ENCODE results near the gene TFIP11. TPM values are rescaled to one million over a fixed set of nuclear protein-coding genes. Genes with fewer than 3 reads are reported as not detected.

The TFIP11 gene
- total and polyA plus RNA-seq, 2 of the 8 experiments (the other 6 are each of a cell fraction or from before 2014, with no cell fraction given), result 18.1 to 28.3 TPM

- Histone ChIP-seq H2BK12ac (ENCODE audit: low read depth, low read length) (no peak overlapping the region), H3K4me3 (ENCODE audit: extremely low read depth in 1 of 4, insufficient read depth in 2 of 4, low read depth in 3 of 4, low read length in 4 of 4) (peak overlapping the region in 1 of 4 experiments; percentile 27; a peak in 1 of 8 replicates), H4K5ac (ENCODE audit: insufficient read length, low read depth, low read length) (no peak overlapping the region), H2BK15ac (ENCODE audit: low read length) (no peak overlapping the region), H3K9ac (replicated peaks in 1 of 4; ENCODE audit: extremely low read depth in 1 of 4, low read depth in 3 of 4, low read length in 3 of 4) (no peak overlapping the region), H2BK5ac (ENCODE audit: low read depth, low read length) (no peak overlapping the region), H3K79me1 (ENCODE audit: low read depth, low read length) (no peaks in the 10 kb centered on the region), H3K4me1 (replicated peaks in 1 of 4; ENCODE audit: control insufficient read depth in 3 of 4, insufficient read depth in 4 of 4, low read length in 3 of 4) (peaks cover 0 to 12% (median 5%) of the 10 kb centered on the region in 4 experiments; a peak in 5 of 7 replicates), H3K4ac (replicated peaks; ENCODE audit: insufficient read length, low read depth, low read length) (no peak overlapping the region), H3K14ac (ENCODE audit: insufficient read length) (no peak overlapping the region), H2BK120ac (replicated peaks; ENCODE audit: low read depth, low read length) (no peak overlapping the region), H3K9me3 (ENCODE audit: insufficient read depth in 2 of 2, low read depth in 1 of 2, low read length in 1 of 2) (no peaks in the 10 kb centered on the region), H3K79me2 (ENCODE audit: control insufficient read depth in 1 of 2, insufficient read depth in 2 of 2, low read length in 2 of 2) (peaks cover under 1 to 41% of the 10 kb centered on the region in 2 experiments; a peak in 3 of 4 replicates), H3K18ac (ENCODE audit: extremely low read depth, low read length) (no peak overlapping the region), H2AK5ac (ENCODE audit: low read depth, low read length) (no peak overlapping the region), H3K23ac (ENCODE audit: insufficient read length) (no peak overlapping the region), H4K20me1 (replicated peaks in 1 of 2; ENCODE audit: control insufficient read depth in 1 of 2, insufficient read depth in 2 of 2, low read length in 2 of 2) (peaks cover 0 to 3% of the 10 kb centered on the region in 2 experiments), H3K23me2 (ENCODE audit: low read depth, low read length) (peaks cover 8% of the 10 kb centered on the region), H2AFZ (ENCODE audit: low read length) (no peak overlapping the region), H3K27me3 (replicated peaks in 1 of 4; ENCODE audit: control insufficient read depth in 3 of 4, extremely low read depth in 1 of 4, insufficient read depth in 3 of 4, low read length in 3 of 4) (no peaks in the 10 kb centered on the region), H4K91ac (replicated peaks; ENCODE audit: insufficient read length, low read length) (no peak overlapping the region), H3K4me2 (ENCODE audit: insufficient read depth in 1 of 2, low read depth in 2 of 2, low read length in 2 of 2) (peak overlapping the region; percentile 37 to 96; a peak in 2 of 4 replicates), H2BK20ac (ENCODE audit: low read length) (no peak overlapping the region), H3K27ac (ENCODE audit: low read depth, low read length) (no peak overlapping the region), H3K56ac (replicated peaks; ENCODE audit: insufficient read length, low read depth, low read length) (no peak overlapping the region), H3K36me3 (ENCODE audit: control insufficient read depth in 2 of 4, insufficient read depth in 4 of 4, low read length in 3 of 4) (peaks cover 5 to 28% (median 20%) of the 10 kb centered on the region in 4 experiments; a peak in 7 of 8 replicates), H4K8ac (ENCODE audit: extremely low read depth, insufficient read depth, low read length) (no peak overlapping the region)
- WGBS, 2 experiments (ENCODE audit: extremely low coverage in 1 of 2, insufficient coverage in 1 of 2, insufficient read length in 1 of 2, insufficient replicate concordance in 2 of 2, low coverage in 1 of 2, low lambda C conversion rate in 2 of 2, missing lambda C conversion rate in 1 of 2), result 88% methylated on average over 12 of the region's 12 CpGs; no CpG with 5 or more reads in 1 of the 2 experiments
- DNase-seq (ENCODE audit: low read depth in 1 of 2, low spot score in 2 of 2) (no peak), FAIRE-seq (no peak)
- ChIA-PET CTCF (ENCODE audit: partially characterized antibody) (interaction anchor here (0.6 to 2.3 kb wide), 6 partner anchors 12 to 195 kb away, joined by 3 to 6 read pairs (median 3); no protein-coding TSS in a partner anchor), POLR2A (ENCODE audit: partially characterized antibody) (interaction anchor here (0.6 to 1.6 kb wide), 4 partner anchors 20 to 634 kb away, joined by 3 read pairs; no protein-coding TSS in a partner anchor)
- TF ChIP-seq HDAC2 (IDR thresholded peaks at IDR 0.05; ENCODE audit: borderline replicate concordance in 1 of 2, low read depth in 2 of 2, low read length in 2 of 2) (no peak), SRF (IDR thresholded peaks at IDR 0.05; ENCODE audit: low read depth, low read length) (no peak), CBX8 (IDR thresholded peaks at IDR 0.05; ENCODE audit: borderline replicate concordance, low read depth, low read length) (no peak), POLR2A (IDR thresholded peaks at IDR 0.05; ENCODE audit: control extremely low read depth in 1 of 2, low read depth in 2 of 2, low read length in 2 of 2) (no peak), SIN3A (conservative IDR thresholded peaks at IDR 0.05 in 1 of 2, IDR thresholded peaks at IDR 0.05 in 1 of 2; ENCODE audit: low read depth in 1 of 2, low read length in 2 of 2) (no peak), POLR2AphosphoS5 (IDR thresholded peaks at IDR 0.05; ENCODE audit: low read depth, low read length) (no peak), CHD2 (IDR thresholded peaks at IDR 0.05; ENCODE audit: low read length) (no peak), CREB1 (IDR thresholded peaks at IDR 0.05) (no peak), SIRT6 (IDR thresholded peaks at IDR 0.05; ENCODE audit: low read length) (no peak), TAF1 (IDR thresholded peaks at IDR 0.05; ENCODE audit: low read depth, low read length) (no peak), BACH1 (IDR thresholded peaks at IDR 0.05; ENCODE audit: low read length) (no peak), NRF1 (IDR thresholded peaks at IDR 0.05; ENCODE audit: low read depth, low read length) (no peak)
- TF ChIP-seq, protein P1, sequence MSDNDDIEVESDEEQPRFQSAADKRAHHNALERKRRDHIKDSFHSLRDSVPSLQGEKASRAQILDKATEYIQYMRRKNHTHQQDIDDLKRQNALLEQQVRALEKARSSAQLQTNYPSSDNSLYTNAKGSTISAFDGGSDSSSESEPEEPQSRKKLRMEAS (IDR thresholded peaks at IDR 0.05), result no peak
Observed at GRCh38 chr22:26479043-26479791, 33.1 kb downstream of the TFIP11 start.
